Measurements from ENCODE around the gene GJC3. TPM values are rescaled to one million over a fixed set of nuclear protein-coding genes. Genes with fewer than 3 reads are reported as not detected.
"Not testable (repeated sequence)": the region's sequence is repeated elsewhere in the genome, so short reads cannot be mapped to it uniquely, and the experiment has no call there.

The GJC3 gene
- total RNA-seq, 1 experiment from 2014 or later, result 2.3 TPM

- H3K4me1 ChIP-seq (ENCODE audit: insufficient read depth, low read length), result no peaks in the 10 kb centered on the region
- H3K79me1 ChIP-seq (ENCODE audit: insufficient read depth, low read depth, low read length, poor library complexity, severe bottlenecking), result no peaks in the 10 kb centered on the region
- no peaks in the 10 kb centered on the region for H3K23me2 ChIP-seq (ENCODE audit: insufficient read length, low read depth, low read length, poor library complexity, severe bottlenecking)
- H3K27ac Mint-ChIP-seq, result no peak overlapping the region
- peaks cover 7 to 14% (median 8%) of the 10 kb centered on the region in 3 experiments for H3K36me3 Mint-ChIP-seq (ENCODE audit: insufficient read depth in 1 of 3, low read depth in 3 of 3)
- H3K4me1 Mint-ChIP-seq, result no peaks in the 10 kb centered on the region
- no peak for TF ChIP-seq CTCF (conservative IDR thresholded peaks at IDR 0.05)
- no peak overlapping the region for H2BK12ac ChIP-seq (ENCODE audit: insufficient read length, low read depth, low read length)
- no peak overlapping the region for H4K5ac ChIP-seq (ENCODE audit: insufficient read length, low read depth, low read length)
- no peak overlapping the region for H2BK5ac ChIP-seq (ENCODE audit: insufficient read length, low read length)
- H2AK5ac ChIP-seq (ENCODE audit: insufficient read length, low read length), result no peak overlapping the region
- H3K79me2 ChIP-seq (ENCODE audit: insufficient read depth, low read length), result no peaks in the 10 kb centered on the region
- H3K27ac ChIP-seq (ENCODE audit: insufficient read length, low read depth, low read length), result no peak overlapping the region
- H3K4me2 ChIP-seq (ENCODE audit: insufficient read depth, insufficient read length, low read length), result no peak overlapping the region
- no peaks in the 10 kb centered on the region for H3K9me3 ChIP-seq (ENCODE audit: control insufficient read depth, low read depth, low read length)
- no CpG with 5 or more reads among the region's 6 CpGs for WGBS (ENCODE audit: extremely low coverage, insufficient read length, low lambda C conversion rate)
- H3K9me3 Mint-ChIP-seq, result peaks cover 14 to 15% of the 10 kb centered on the region in 2 experiments
- H3K18ac ChIP-seq (ENCODE audit: insufficient read length, low read depth, low read length), result no peak overlapping the region
- H3K9ac ChIP-seq (ENCODE audit: extremely low read depth, insufficient read length, low read length), result no peak overlapping the region
- no peak overlapping the region for H2AFZ ChIP-seq (ENCODE audit: low read length)
- no peaks in the 10 kb centered on the region for H4K20me1 ChIP-seq (ENCODE audit: control insufficient read depth, insufficient read depth, insufficient read length)
- H3K4me3 Mint-ChIP-seq, result no peak overlapping the region
- no peak overlapping the region for H2BK120ac ChIP-seq (ENCODE audit: low read depth, low read length, poor library complexity, severe bottlenecking)
- no peak overlapping the region for H3T11ph ChIP-seq (ENCODE audit: low read length)
- no peak overlapping the region for H4K8ac ChIP-seq (replicated peaks; ENCODE audit: insufficient read length, low read depth, low read length)
- no peak overlapping the region for H2BK20ac ChIP-seq (ENCODE audit: low read depth, low read length, poor library complexity, severe bottlenecking)
- no peak for DNase-seq
- H3K4ac ChIP-seq (ENCODE audit: low read depth, low read length), result no peak overlapping the region
- no peak overlapping the region for H3K14ac ChIP-seq (ENCODE audit: insufficient read depth, low read length)
- no peak overlapping the region for H2BK15ac ChIP-seq (ENCODE audit: low read depth, low read length)
- no peak overlapping the region for H3K23ac ChIP-seq (ENCODE audit: insufficient read length, low read depth, low read length)
- H3K27me3 Mint-ChIP-seq (ENCODE audit: low read depth), result peaks cover 18% of the 10 kb centered on the region
- H3K27me3 ChIP-seq (ENCODE audit: insufficient read depth, low read length), result no peaks in the 10 kb centered on the region
- no peak overlapping the region for H3K56ac ChIP-seq (ENCODE audit: insufficient read length, low read depth, low read length)
- H4K91ac ChIP-seq (ENCODE audit: insufficient read length, low read depth, low read length), result no peak overlapping the region
These were observed 25.8 kb upstream of the GJC3 start for GRCh38 chr7:99955247-99955646.

- not testable (repeated sequence) for H2BK15ac ChIP-seq (ENCODE audit: low read depth, low read length); H3K18ac ChIP-seq (ENCODE audit: insufficient read length, low read depth, low read length); H2BK20ac ChIP-seq (ENCODE audit: low read depth, low read length, poor library complexity, severe bottlenecking); H3K4ac ChIP-seq (ENCODE audit: low read depth, low read length); H2AK5ac ChIP-seq (ENCODE audit: insufficient read length, low read length); H3K4me1 ChIP-seq (ENCODE audit: insufficient read depth, low read length); H3K4me3 Mint-ChIP-seq; H3K14ac ChIP-seq (ENCODE audit: insufficient read depth, low read length); H2BK5ac ChIP-seq (ENCODE audit: insufficient read length, low read length); H3K79me1 ChIP-seq (ENCODE audit: insufficient read depth, low read depth, low read length, poor library complexity, severe bottlenecking); H3K27ac Mint-ChIP-seq; H3K56ac ChIP-seq (ENCODE audit: insufficient read length, low read depth, low read length); H4K8ac ChIP-seq (replicated peaks; ENCODE audit: insufficient read length, low read depth, low read length); H3K27ac ChIP-seq (ENCODE audit: insufficient read length, low read depth, low read length); H3K9me3 ChIP-seq (ENCODE audit: control insufficient read depth, low read depth, low read length); H3K79me2 ChIP-seq (ENCODE audit: insufficient read depth, low read length); H3K27me3 ChIP-seq (ENCODE audit: insufficient read depth, low read length); DNase-seq; H3T11ph ChIP-seq (ENCODE audit: low read length); H3K23me2 ChIP-seq (ENCODE audit: insufficient read length, low read depth, low read length, poor library complexity, severe bottlenecking); H4K20me1 ChIP-seq (ENCODE audit: control insufficient read depth, insufficient read depth, insufficient read length); H2BK120ac ChIP-seq (ENCODE audit: low read depth, low read length, poor library complexity, severe bottlenecking); H3K4me1 Mint-ChIP-seq; H2BK12ac ChIP-seq (ENCODE audit: insufficient read length, low read depth, low read length); H3K23ac ChIP-seq (ENCODE audit: insufficient read length, low read depth, low read length); H2AFZ ChIP-seq (ENCODE audit: low read length); H3K9ac ChIP-seq (ENCODE audit: extremely low read depth, insufficient read length, low read length); H4K91ac ChIP-seq (ENCODE audit: insufficient read length, low read depth, low read length); H4K5ac ChIP-seq (ENCODE audit: insufficient read length, low read depth, low read length); H3K4me2 ChIP-seq (ENCODE audit: insufficient read depth, insufficient read length, low read length)
- peaks cover 21% of the 10 kb centered on the region in 2 experiments for H3K9me3 Mint-ChIP-seq
- peaks cover 12 to 20% (median 14%) of the 10 kb centered on the region in 3 experiments for H3K36me3 Mint-ChIP-seq (ENCODE audit: insufficient read depth in 1 of 3, low read depth in 3 of 3)
- WGBS (ENCODE audit: extremely low coverage, insufficient read length, low lambda C conversion rate), result no CpG with 5 or more reads among the region's 7 CpGs
- peaks cover 16% of the 10 kb centered on the region for H3K27me3 Mint-ChIP-seq (ENCODE audit: low read depth)
These were observed 25.2 kb upstream of the GJC3 start for GRCh38 chr7:99954643-99955042.
